Mesenchymal stem cell (in vitro differentiated cells and primary cell): ENCODE results near the gene CYP24A1.

Source experiments
- DNase-seq: peaks from one replicate; pipeline ENCODE4 v3.0.0-alpha.2; 2013
- H2AFZ ChIP-seq: one replicate; pipeline ENCODE4 v1.6.1; 2013; ENCODE audit warnings: low read depth, mild to moderate bottlenecking, control low read depth, inconsistent platforms, low read length, moderate library complexity
- H2AK5ac ChIP-seq: 2 replicates; pipeline ENCODE4 v1.6.1; 2013; ENCODE audit warnings: low read length, moderate library complexity, mild to moderate bottlenecking, inconsistent platforms; ENCODE audit not compliant: severe bottlenecking
- H2BK120ac ChIP-seq: one replicate; pipeline ENCODE4 v1.6.1; 2013; ENCODE audit warnings: low read depth, mild to moderate bottlenecking, inconsistent platforms, low read length, moderate library complexity
- H2BK12ac ChIP-seq, 2 experiments: one replicate each; pipeline ENCODE4 v1.6.1; 2013; ENCODE audit warnings: inconsistent platforms in 2 of 2, low read length in 2 of 2, mild to moderate bottlenecking in 2 of 2, moderate library complexity in 2 of 2, control low read depth in 1 of 2
- H2BK15ac ChIP-seq: one replicate; pipeline ENCODE4 v1.6.1; 2013; ENCODE audit warnings: mild to moderate bottlenecking, low read depth, inconsistent platforms; ENCODE audit not compliant: poor library complexity, severe bottlenecking
- H2BK5ac ChIP-seq: 2 replicates; pipeline ENCODE4 v1.6.1; 2013; ENCODE audit warnings: low read depth, mild to moderate bottlenecking, low read length, control low read depth, inconsistent platforms; ENCODE audit not compliant: poor library complexity, severe bottlenecking
- H3K14ac ChIP-seq, 2 experiments: one replicate each; pipeline ENCODE4 v1.6.1; 2013; ENCODE audit warnings: inconsistent platforms in 2 of 2, low read length in 2 of 2, control low read depth in 1 of 2, mild to moderate bottlenecking in 1 of 2, moderate library complexity in 1 of 2
- H3K18ac ChIP-seq, 2 experiments: one replicate each; pipeline ENCODE4 v1.6.1; 2013; ENCODE audit warnings: inconsistent platforms in 2 of 2, low read length in 2 of 2, control low read depth in 1 of 2, low read depth in 1 of 2, mild to moderate bottlenecking in 1 of 2
- H3K23ac ChIP-seq, 2 experiments: one replicate each; pipeline ENCODE4 v1.6.1; 2013; ENCODE audit warnings: inconsistent platforms in 2 of 2, low read length in 2 of 2, mild to moderate bottlenecking in 2 of 2, moderate library complexity in 2 of 2, control low read depth in 1 of 2
- H3K27ac ChIP-seq: 2 replicates; pipeline ENCODE4 v1.5.1; 2013; ENCODE audit warnings: mild to moderate bottlenecking, moderate library complexity, low read length, control low read depth, inconsistent platforms; ENCODE audit not compliant: poor library complexity, severe bottlenecking
- H3K27me3 ChIP-seq, 2 experiments: 2 replicates each; pipeline versions ENCODE4 v1.6.1 to v1.7.0; 2013; ENCODE audit warnings: low read length in 2 of 2, mild to moderate bottlenecking in 2 of 2, moderate library complexity in 2 of 2, control low read depth in 1 of 2, inconsistent platforms in 1 of 2; ENCODE audit not compliant: control insufficient read depth in 1 of 2, insufficient read depth in 1 of 2
- H3K36me3 ChIP-seq, 2 experiments: 2 replicates each; pipeline versions ENCODE4 v1.6.1 to v1.7.0; 2013; ENCODE audit warnings: low read length in 2 of 2, control low read depth in 1 of 2, inconsistent platforms in 1 of 2, low read depth in 1 of 2, mild to moderate bottlenecking in 1 of 2; ENCODE audit not compliant: insufficient read depth in 2 of 2, control insufficient read depth in 1 of 2
- H3K4ac ChIP-seq, 2 experiments: one replicate each; pipeline ENCODE4 v1.6.1; 2013; ENCODE audit warnings: inconsistent platforms in 2 of 2, low read length in 2 of 2, mild to moderate bottlenecking in 2 of 2, moderate library complexity in 2 of 2, control low read depth in 1 of 2, low read depth in 1 of 2
- H3K4me1 ChIP-seq: 2 replicates; pipeline ENCODE4 v1.6.1; 2013; ENCODE audit warnings: low read depth, low read length, control low read depth; ENCODE audit not compliant: control insufficient read depth, insufficient read depth
- H3K4me2 ChIP-seq: 2 replicates; pipeline ENCODE4 v1.6.1; 2013; ENCODE audit warnings: low read length, mild to moderate bottlenecking, inconsistent platforms; ENCODE audit not compliant: poor library complexity, severe bottlenecking
- H3K4me3 ChIP-seq, 2 experiments: 2 replicates each; pipeline versions ENCODE4 v1.5.1 to v1.7.0; 2013; ENCODE audit warnings: low read length in 2 of 2, mild to moderate bottlenecking in 2 of 2, control low read depth in 1 of 2, low read depth in 1 of 2; ENCODE audit not compliant: insufficient read depth in 1 of 2
- H3K79me1 ChIP-seq: replicated peaks from 2 replicates; pipeline ENCODE4 v1.6.1; 2013; ENCODE audit warnings: mild to moderate bottlenecking, control low read depth, low read length, inconsistent platforms; ENCODE audit not compliant: poor library complexity, severe bottlenecking
- H3K9ac ChIP-seq: 2 replicates; pipeline ENCODE4 v1.7.0; 2013; ENCODE audit warnings: mild to moderate bottlenecking, low read length, moderate library complexity
- H3K9me3 ChIP-seq: 2 replicates; pipeline ENCODE4 v1.7.0; 2013; ENCODE audit warnings: mild to moderate bottlenecking, low read length; ENCODE audit not compliant: control insufficient read depth
- H4K8ac ChIP-seq: one replicate; pipeline ENCODE4 v1.6.1; 2013; ENCODE audit warnings: inconsistent platforms, mild to moderate bottlenecking, low read length, moderate library complexity
- H4K91ac ChIP-seq: one replicate; pipeline ENCODE4 v1.6.1; 2013; ENCODE audit warnings: mild to moderate bottlenecking, low read length, inconsistent platforms
- WGBS: methylation state at CpG from one replicate; pipeline ENCODE4 v1.1.7; 2013; ENCODE audit warnings: mixed read lengths; 5-methylcytosine and 5-hydroxymethylcytosine counted together

The CYP24A1 gene

DNA sequence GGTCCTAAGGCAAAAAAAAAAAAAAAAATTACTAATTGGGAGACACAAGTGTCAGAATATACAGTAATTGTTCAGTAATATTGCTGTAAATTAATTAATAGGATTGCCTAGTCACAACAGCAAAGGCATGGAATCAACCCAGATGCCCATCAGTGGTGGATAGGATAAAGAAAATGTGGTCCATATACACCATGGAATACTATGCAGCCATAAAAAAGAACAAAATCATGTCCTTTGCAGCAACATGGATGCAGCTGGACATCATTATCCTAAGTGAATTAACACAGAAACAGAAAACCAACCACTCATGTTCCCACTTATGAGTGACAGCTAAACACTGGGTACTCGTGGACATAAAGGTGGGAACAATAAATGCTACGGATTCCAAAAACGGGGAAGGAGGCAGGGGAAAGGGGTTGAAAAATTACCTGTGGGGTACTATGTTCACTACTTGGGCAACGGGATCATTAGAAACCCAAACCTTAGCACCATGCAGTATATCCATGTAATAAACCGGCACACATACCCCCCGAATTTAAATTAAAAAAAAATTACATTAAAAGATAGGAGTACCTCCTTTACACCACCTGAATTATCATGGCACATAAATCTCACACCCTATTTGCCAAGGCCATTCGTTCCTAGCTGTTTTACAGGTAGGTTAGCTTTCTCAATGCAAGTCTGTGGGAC lies 33.4 kb upstream of the CYP24A1 start:
- DNase-seq: no peak
- Histone ChIP-seq H3K14ac (no peak overlapping the region), H3K4me1 (peaks cover 2% of the 10 kb centered on the region), H3K79me1 (peaks cover 14% of the 10 kb centered on the region), H3K27me3 (peaks cover 0 to 7% of the 10 kb centered on the region in 2 experiments), H2BK12ac (no peak overlapping the region), H3K18ac (no peak overlapping the region), H2BK5ac (no peak overlapping the region), H3K4ac (no peak overlapping the region), H3K9ac (peak overlapping the region; percentile 99), H4K8ac (no peak overlapping the region), H2AK5ac (no peak overlapping the region), H3K23ac (no peak overlapping the region), H4K91ac (no peak overlapping the region), H3K9me3 (no peaks in the 10 kb centered on the region), H3K27ac (no peak overlapping the region), H3K4me3 (peak overlapping the region in 1 of 2 experiments; percentile 97), H2BK120ac (no peak overlapping the region), H3K36me3 (peaks cover 0 to 4% of the 10 kb centered on the region in 2 experiments), H2BK15ac (no peak overlapping the region), H3K4me2 (peak overlapping the region; percentile 86), H2AFZ (no peak overlapping the region)
- WGBS: 78% methylated on average over 7 of the region's 7 CpGs

DNA sequence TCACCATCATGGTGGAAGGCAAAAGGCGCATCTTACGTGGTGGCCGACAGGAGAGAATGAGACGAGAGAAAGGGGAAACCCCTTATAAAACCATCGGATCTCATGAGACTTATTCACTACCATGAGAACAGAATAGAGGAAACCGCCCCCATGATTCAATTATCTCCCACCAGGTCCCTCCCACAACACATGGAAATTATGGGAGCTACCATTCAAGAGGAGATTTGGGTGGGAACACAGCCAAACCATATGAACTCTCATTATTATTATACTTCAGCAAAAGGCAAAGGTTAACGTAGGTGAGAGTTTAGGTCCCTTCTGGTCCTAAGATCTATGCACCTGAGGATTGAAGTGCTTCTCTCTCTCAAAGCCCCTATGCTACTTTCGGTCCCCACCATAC lies 31.7 kb upstream of the CYP24A1 start:
- H3K79me1 ChIP-seq: peaks cover 6% of the 10 kb centered on the region
- H4K91ac ChIP-seq: no peak overlapping the region
- H3K4me2 ChIP-seq: no peak overlapping the region
- H3K27ac ChIP-seq: no peak overlapping the region
- H3K4me3 ChIP-seq: no peak overlapping the region
- H3K4me1 ChIP-seq: peaks cover 2% of the 10 kb centered on the region
- no peak overlapping the region for H3K9ac ChIP-seq
- no peak overlapping the region for H4K8ac ChIP-seq
- H2AFZ ChIP-seq: no peak overlapping the region
- no peak overlapping the region for H2AK5ac ChIP-seq
- WGBS: 99% methylated on average over 7 of the region's 8 CpGs
- no peak overlapping the region for H2BK5ac ChIP-seq
- H3K27me3 ChIP-seq: peaks cover 0 to 10% of the 10 kb centered on the region in 2 experiments
- H2BK12ac ChIP-seq: no peak overlapping the region
- H2BK15ac ChIP-seq: no peak overlapping the region
- H2BK120ac ChIP-seq: no peak overlapping the region
- H3K9me3 ChIP-seq: no peaks in the 10 kb centered on the region
- no peak overlapping the region for H3K14ac ChIP-seq
- no peak overlapping the region for H3K4ac ChIP-seq
- no peaks in the 10 kb centered on the region for H3K36me3 ChIP-seq
- no peak overlapping the region for H3K18ac ChIP-seq
- no peak for DNase-seq
- no peak overlapping the region for H3K23ac ChIP-seq

DNA sequence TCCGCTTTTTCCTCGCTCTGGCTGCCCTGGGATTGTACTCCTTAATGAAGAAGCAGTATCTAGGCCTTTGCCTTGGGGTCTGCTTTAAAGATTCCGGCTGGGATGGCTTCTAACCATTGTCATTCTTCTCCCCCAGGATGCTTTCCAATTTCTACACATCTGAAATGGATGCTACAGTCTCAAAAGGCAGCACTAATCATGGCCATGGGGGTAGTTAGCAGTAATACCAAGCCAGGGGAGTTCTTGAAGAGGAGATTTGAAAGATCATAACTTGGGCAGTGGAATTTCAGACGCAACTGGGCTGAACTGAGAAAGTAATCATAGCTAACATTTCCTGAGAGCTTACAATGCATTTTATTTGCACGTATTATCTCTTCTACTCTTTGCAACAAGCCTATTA lies 30.7 kb upstream of the CYP24A1 start:
- Histone ChIP-seq H3K18ac (no peak overlapping the region), H3K27me3 (peaks cover 0 to 10% of the 10 kb centered on the region in 2 experiments), H2BK12ac (no peak overlapping the region), H3K4me3 (no peak overlapping the region), H2AK5ac (no peak overlapping the region), H3K79me1 (peaks cover 3% of the 10 kb centered on the region), H2BK5ac (no peak overlapping the region), H3K4me2 (no peak overlapping the region), H3K4me1 (peaks cover 2% of the 10 kb centered on the region), H2BK120ac (no peak overlapping the region), H3K14ac (no peak overlapping the region), H3K27ac (no peak overlapping the region), H3K4ac (no peak overlapping the region), H3K23ac (no peak overlapping the region), H3K36me3 (no peaks in the 10 kb centered on the region), H4K91ac (no peak overlapping the region), H3K9ac (no peak overlapping the region), H3K9me3 (no peaks in the 10 kb centered on the region), H2BK15ac (no peak overlapping the region), H4K8ac (no peak overlapping the region), H2AFZ (no peak overlapping the region)
- WGBS: 69% methylated on average over 5 of the region's 5 CpGs
- DNase-seq: no peak

DNA sequence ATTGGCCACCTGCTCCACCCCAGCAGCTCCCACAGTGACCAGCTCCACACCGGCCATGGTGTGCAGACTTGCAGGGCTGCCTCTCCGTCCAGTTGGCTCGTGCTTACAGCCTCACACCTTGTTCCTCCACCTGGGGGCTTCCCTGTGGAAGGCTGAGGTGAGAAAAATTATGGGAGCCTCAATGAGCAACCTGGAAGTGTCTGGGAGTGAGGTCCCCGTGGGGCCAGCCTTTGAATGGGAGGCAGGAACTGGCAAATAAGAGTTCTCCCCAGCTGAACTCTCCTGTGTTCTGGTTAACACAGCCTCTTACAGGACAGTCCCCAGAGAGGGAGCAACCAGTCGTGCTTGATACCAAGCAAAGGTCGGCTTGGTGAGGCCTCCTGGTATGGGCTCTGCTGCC lies 30.3 kb upstream of the CYP24A1 start:
- Histone ChIP-seq H2BK15ac (no peak overlapping the region), H2AK5ac (no peak overlapping the region), H2BK120ac (no peak overlapping the region), H4K8ac (no peak overlapping the region), H3K27ac (no peak overlapping the region), H3K23ac (no peak overlapping the region), H3K4me3 (no peak overlapping the region), H2BK5ac (no peak overlapping the region), H3K9me3 (no peaks in the 10 kb centered on the region), H3K79me1 (peaks cover under 1% of the 10 kb centered on the region), H3K4me2 (no peak overlapping the region), H3K4me1 (no peaks in the 10 kb centered on the region), H2BK12ac (no peak overlapping the region), H2AFZ (no peak overlapping the region), H3K14ac (no peak overlapping the region), H3K4ac (no peak overlapping the region), H4K91ac (no peak overlapping the region), H3K9ac (no peak overlapping the region), H3K27me3 (peaks cover 0 to 10% of the 10 kb centered on the region in 2 experiments), H3K18ac (no peak overlapping the region), H3K36me3 (no peaks in the 10 kb centered on the region)
- no peak for DNase-seq
- WGBS: 76% methylated on average over 5 of the region's 6 CpGs
